H1 (cell line): Measurements from ENCODE around the gene CFAP65. TPM values are rescaled to one million over a fixed set of nuclear protein-coding genes. Genes with fewer than 3 reads are reported as not detected.

Source experiments
- ATF2 ChIP-seq: IDR thresholded peaks from 2 replicates; pipeline ENCODE4 v1.6.1; 2012; ENCODE audit warnings: low read length, inconsistent platforms
- BRCA1 ChIP-seq: IDR thresholded peaks from 2 replicates; pipeline ENCODE4 v1.6.1; 2012; ENCODE audit warnings: low read depth, low read length, improper control_type of control experiment
- CTBP2 ChIP-seq: IDR thresholded peaks from 2 replicates; pipeline ENCODE4 v1.7.0; 2011; ENCODE audit warnings: borderline replicate concordance, mild to moderate bottlenecking, moderate library complexity, mixed read lengths, low read length; ENCODE audit not compliant: insufficient read depth, insufficient read length
- RNF2 ChIP-seq: fragments of 200-900, 300-1000 bp; sonication (generic); IDR thresholded peaks from 2 replicates; pipeline ENCODE4 v1.7.1; 2016; ENCODE audit warnings: borderline replicate concordance, low read depth, mild to moderate bottlenecking, antibody characterized with exemption, low read length; ENCODE audit not compliant: poor library complexity, severe bottlenecking; ENCODE audit errors: missing control alignments
- SP1 ChIP-seq: IDR thresholded peaks from 2 replicates; pipeline ENCODE4 v1.6.1; 2011; ENCODE audit warnings: low read depth, low read length
- TAF1 ChIP-seq: IDR thresholded peaks from 2 replicates; pipeline ENCODE4 v1.6.1; 2011; ENCODE audit warnings: mild to moderate bottlenecking, low read depth, low read length
- TBP ChIP-seq: IDR thresholded peaks from 2 replicates; pipeline ENCODE4 v1.6.1; 2011; ENCODE audit warnings: low read depth, low read length, improper control_type of control experiment
- TCF12 ChIP-seq: IDR thresholded peaks from 2 replicates; pipeline ENCODE4 v1.6.1; 2011; ENCODE audit warnings: low read depth, mild to moderate bottlenecking, low read length
- polyA plus RNA-seq, 7 experiments: library from polyadenylated mRNA; depleted of rRNA in 3 of 7; stranded (reverse) in 5 of 7; unstranded in 2 of 7; fragments of >200 nt in 5 of 7; fragments of 200-250 nt in 2 of 7; gene quantifications; 1 replicate in 5 of 7; 2 replicates in 1 of 7; 4 replicates in 1 of 7; pipeline versions ENCODE4 v1.2.1 to v1.2.3, GENCODE V29; 2011 to 2013; ENCODE audit warnings: missing spikeins in 2 of 7, mixed read lengths in 2 of 7
- total RNA-seq: library from RNA; stranded (reverse); fragmentation: NEBNext Ultra II Directional; extraction: Animal tissue kit (Norgen Biotek cat#: 25700); gene quantifications from 2 replicates; pipeline ENCODE4 v1.2.1, GENCODE V29; 2021

The CFAP65 gene
- total and polyA plus RNA-seq, 2 of the 8 experiments (the other 6 are each of a cell fraction or from before 2014, with no cell fraction given), result 0.19 to 0.45 TPM

DNA sequence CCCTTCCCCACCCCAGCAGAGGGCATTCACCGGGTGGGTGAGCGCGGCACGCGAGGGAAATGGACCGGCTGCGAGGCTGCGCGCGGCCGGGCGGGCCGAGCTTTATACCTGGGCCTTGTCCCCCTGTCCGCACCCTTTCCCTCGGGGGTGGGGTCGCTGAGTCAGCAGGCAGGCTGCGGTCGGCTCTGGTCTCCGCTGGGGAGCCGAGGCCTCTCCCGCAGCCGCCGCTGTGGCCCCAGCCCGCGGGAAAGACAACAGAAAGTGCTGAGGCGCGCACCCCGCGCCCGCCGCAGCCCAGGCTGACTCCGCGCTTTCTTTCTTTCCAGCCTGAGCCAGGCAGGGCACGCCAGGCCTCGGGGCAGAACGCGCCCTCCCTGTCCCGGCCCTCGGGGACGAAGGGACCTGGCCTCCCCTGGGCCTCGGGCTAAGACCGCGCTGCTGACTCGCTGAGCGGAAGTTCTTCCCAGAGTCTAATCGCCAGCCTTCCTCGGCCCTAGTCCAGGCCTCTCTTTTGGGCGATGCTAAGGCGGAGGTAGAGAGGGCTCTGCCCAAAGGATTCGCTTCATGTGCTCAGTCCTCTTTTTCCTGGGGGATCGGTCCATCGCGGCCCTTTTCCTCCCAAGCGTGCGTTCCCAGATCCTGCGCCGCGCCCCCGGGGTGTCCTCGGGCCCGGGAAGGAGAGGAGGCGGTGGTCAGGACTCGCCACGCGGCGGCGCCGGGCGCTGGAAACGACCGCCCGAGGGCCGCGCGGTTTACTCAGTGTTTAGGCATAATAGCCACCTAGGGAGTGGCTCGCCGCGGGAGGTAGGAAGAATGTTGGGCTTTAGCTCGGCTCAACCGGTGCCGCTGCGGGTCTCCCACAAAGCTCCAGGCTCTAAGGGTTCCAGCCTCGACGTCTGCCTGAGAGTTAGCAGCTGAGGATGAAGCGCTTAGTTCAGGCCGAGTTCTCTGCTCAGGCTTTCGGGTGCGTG is 47.7 kb downstream of the CFAP65 start, which contains the start of gene CRYBA2 (continued):
- TF ChIP-seq ATF2 (no peak), SP1 (no peak), TAF1 (no peak), CTBP2 (peak; percentile 54), RNF2 (peak; percentile 20), TCF12 (no peak), BRCA1 (no peak), TBP (no peak)
